Natural killer cell treated with Interleukin-12 subunit alpha and Interleukin-12 subunit beta and Interleukin-15 and Interleukin-18, amount 100 ng/mL, for 72 hours (primary cell): ENCODE measurements around the gene MBNL1. TPM values are rescaled to one million over a fixed set of nuclear protein-coding genes. Genes with fewer than 3 reads are reported as not detected.

Experiments used
- ATAC-seq, 2 donors: fragments of 150-1000 bp; cut with Tn5 transposase in 1 of 2; sonication (Bioruptor Pico), chemical (Tn5 transposase) in 1 of 2; 2 replicates each; pipeline ENCODE4 v1.10.0; 2021
- DNase-seq: peaks from one replicate; pipeline ENCODE4 v3.0.0; 2022; ENCODE audit warnings: low spot score
- H3K27ac Mint-ChIP-seq, 2 donors: 1 replicate in 1 of 2; 2 replicates in 1 of 2; pipeline ENCODE4 v1.8.0; 2022; ENCODE audit warnings: mixed read lengths in 2 of 2, mild to moderate bottlenecking in 1 of 2, moderate library complexity in 1 of 2
- H3K27me3 Mint-ChIP-seq, 2 donors: 1 replicate in 1 of 2; 2 replicates in 1 of 2; pipeline ENCODE4 v1.8.0; 2022; ENCODE audit warnings: mixed read lengths in 2 of 2
- H3K36me3 Mint-ChIP-seq: one replicate; pipeline ENCODE4 v1.8.0; 2022; ENCODE audit warnings: mixed read lengths
- H3K4me1 Mint-ChIP-seq, 2 donors: 1 replicate in 1 of 2; 2 replicates in 1 of 2; pipeline ENCODE4 v1.8.0; 2022; ENCODE audit warnings: low read depth in 2 of 2, mixed read lengths in 2 of 2, mild to moderate bottlenecking in 1 of 2
- H3K4me3 Mint-ChIP-seq: one replicate; pipeline ENCODE4 v1.8.0; 2022; ENCODE audit warnings: mixed read lengths
- H3K9me3 Mint-ChIP-seq: 2 replicates; pipeline ENCODE4 v1.8.0; 2022; ENCODE audit warnings: mixed read lengths
- total RNA-seq, 2 donors: library from RNA; stranded (reverse); gene quantifications; one replicate each; pipeline ENCODE4 v1.2.3, GENCODE V29; 2022

The MBNL1 gene
- total RNA-seq, 2 donors from 2014 or later = 353 to 509 TPM

DNA sequence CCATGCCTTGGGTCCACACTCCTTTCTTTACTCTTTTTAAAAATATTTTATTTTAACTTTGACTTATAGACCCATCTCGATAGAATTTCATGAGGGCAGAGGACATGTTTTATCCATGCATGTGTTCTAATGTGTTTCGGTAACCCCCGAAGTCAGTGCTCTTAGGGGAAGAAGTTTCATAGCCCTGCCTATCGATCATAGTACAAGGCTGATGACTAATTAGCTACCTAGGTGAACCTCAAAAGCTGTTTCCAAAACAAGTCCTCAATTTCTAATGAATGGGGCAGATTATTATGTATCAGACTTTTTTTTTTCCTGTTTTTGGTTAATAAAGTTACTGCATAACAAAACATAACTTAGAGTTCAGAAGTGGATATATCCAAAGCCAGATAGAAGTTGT, 82.0 kb downstream of the MBNL1 start:
- Mint-ChIP-seq H3K4me3 (no peak overlapping the region), H3K4me1 (peaks cover 20 to 30% of the 10 kb centered on the region in 2 donors), H3K27me3 (no peaks in the 10 kb centered on the region), H3K36me3 (peaks cover 8% of the 10 kb centered on the region), H3K27ac (no peak overlapping the region), H3K9me3 (no peaks in the 10 kb centered on the region)
- ATAC-seq (no peak), DNase-seq (no peak)

DNA sequence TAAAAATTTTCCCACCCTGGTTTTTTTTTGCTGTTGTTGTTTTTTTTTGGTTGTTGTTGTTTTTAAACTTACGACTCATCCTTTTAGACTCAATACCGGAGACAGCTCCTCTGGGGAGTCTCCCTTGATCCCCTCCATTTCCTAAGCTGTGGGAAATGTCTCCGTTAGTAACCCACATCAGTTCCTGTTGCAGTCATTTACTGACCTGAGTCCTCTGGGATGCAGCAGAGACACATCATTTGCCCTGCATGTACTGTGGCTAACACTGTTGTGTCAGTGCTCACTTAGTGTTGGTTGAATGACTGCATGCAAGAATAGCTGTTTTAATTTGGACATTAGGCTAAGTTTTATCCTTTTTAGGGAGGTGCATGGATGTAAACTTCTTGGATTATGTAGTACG, 83.8 kb downstream of the MBNL1 start:
- DNase-seq = no peak
- Mint-ChIP-seq H3K4me3 (peak overlapping the region; percentile 42), H3K27me3 (no peaks in the 10 kb centered on the region), H3K4me1 (peaks cover 25 to 41% of the 10 kb centered on the region in 2 donors), H3K27ac (peak overlapping the region; percentile 74 to 94), H3K9me3 (no peaks in the 10 kb centered on the region), H3K36me3 (peaks cover 7% of the 10 kb centered on the region)
- peak; percentile 82 for ATAC-seq

DNA sequence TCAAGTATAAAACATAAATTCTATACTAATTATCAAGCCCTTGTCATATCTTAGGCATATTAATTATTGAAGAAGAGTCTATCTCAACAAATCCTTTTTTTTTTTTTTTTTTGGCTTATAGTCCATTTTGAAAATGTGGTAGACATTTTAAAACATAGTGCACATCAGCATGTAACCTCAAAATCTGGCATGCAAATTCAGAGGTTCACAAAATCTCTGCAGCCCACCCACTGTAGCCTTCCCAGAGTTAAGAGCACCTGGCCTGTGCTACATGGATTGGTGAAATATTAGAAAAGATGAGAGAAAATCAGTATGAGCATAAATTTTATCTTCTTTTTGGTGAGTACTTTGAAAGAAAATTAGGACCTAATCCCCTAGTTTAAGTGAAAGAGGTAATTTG, 84.8 kb downstream of the MBNL1 start:
- H3K27me3 Mint-ChIP-seq = no peaks in the 10 kb centered on the region
- H3K36me3 Mint-ChIP-seq = peaks cover 12% of the 10 kb centered on the region
- H3K27ac Mint-ChIP-seq = peak overlapping the region; percentile 74 to 94
- ATAC-seq (no peak), DNase-seq (no peak)
- H3K4me3 Mint-ChIP-seq = no peak overlapping the region
- H3K9me3 Mint-ChIP-seq = no peaks in the 10 kb centered on the region
- H3K4me1 Mint-ChIP-seq = peaks cover 33 to 49% of the 10 kb centered on the region in 2 donors

- Mint-ChIP-seq H3K4me1 (peaks cover 44 to 67% of the 10 kb centered on the region in 2 donors), H3K27me3 (no peaks in the 10 kb centered on the region), H3K36me3 (peaks cover 13% of the 10 kb centered on the region), H3K9me3 (peaks cover under 1% of the 10 kb centered on the region), H3K27ac (peak overlapping the region; percentile 21 to 79), H3K4me3 (peak overlapping the region; percentile 67)
- DNase-seq (no peak), ATAC-seq (no peak)
Measured at GRCh38 chr3:152355744-152356665, 87.3 kb downstream of the MBNL1 start.

DNA sequence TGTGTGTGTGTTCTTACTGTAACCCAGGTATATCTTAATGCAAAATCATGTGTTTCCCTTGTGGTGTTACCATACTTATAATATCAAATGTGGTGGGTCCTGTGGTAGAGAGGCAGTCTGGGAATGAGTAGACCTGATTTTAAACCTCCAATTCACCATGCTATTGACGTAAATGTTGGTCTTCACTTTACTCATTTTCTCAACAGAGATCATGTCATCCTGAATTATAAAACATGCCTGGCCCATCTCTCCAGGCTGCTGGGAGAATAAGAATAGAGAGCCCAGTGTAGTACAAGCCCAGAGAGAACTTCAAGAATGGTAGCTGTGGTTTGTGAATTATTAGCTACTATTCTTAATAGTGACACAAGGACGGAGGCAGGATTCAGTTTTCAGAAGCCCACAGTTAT, 88.1 kb downstream of the MBNL1 start:
- peak overlapping the region; percentile 67 for H3K4me3 Mint-ChIP-seq
- peak overlapping the region; percentile 21 to 79 for H3K27ac Mint-ChIP-seq
- ATAC-seq (peak; percentile 69 to 87), DNase-seq (no peak)
- H3K4me1 Mint-ChIP-seq = peaks cover 45 to 76% of the 10 kb centered on the region in 2 donors
- H3K27me3 Mint-ChIP-seq = no peaks in the 10 kb centered on the region
- peaks cover 18% of the 10 kb centered on the region for H3K36me3 Mint-ChIP-seq
- H3K9me3 Mint-ChIP-seq = peaks cover 4% of the 10 kb centered on the region

DNA sequence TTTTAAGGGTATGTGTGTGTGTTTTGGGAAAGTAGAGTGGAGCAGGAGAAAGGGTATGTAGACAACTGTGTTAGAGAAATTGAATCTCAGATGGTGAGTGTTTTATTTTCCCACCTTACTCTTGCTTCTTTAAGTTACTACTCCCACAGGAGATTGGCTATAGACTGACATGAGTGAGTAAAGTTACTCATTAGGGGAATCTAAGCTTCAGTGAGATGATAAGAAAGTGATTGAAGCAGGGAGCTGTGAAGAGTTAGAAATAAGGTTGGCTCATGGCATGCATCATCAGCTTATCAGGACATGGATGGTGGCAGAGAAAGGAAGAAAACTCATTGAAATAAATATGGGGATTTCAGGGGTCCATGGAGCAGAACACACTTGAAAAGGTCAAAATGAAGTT, 88.9 kb downstream of the MBNL1 start:
- Mint-ChIP-seq H3K36me3 (peaks cover 15% of the 10 kb centered on the region), H3K27me3 (no peaks in the 10 kb centered on the region), H3K9me3 (peaks cover 4% of the 10 kb centered on the region), H3K4me3 (peak overlapping the region; percentile 67), H3K4me1 (peaks cover 47 to 78% of the 10 kb centered on the region in 2 donors), H3K27ac (peak overlapping the region; percentile 21 to 79)
- ATAC-seq = peak in 1 of 2 donors; percentile 47
- no peak for DNase-seq

GRCh38 chr3:152359385-152360248, 90.9 kb downstream of the MBNL1 start:
- DNase-seq (no peak), ATAC-seq (no peak)
- peak overlapping the region; percentile 4 for H3K4me3 Mint-ChIP-seq
- peaks cover 53 to 80% of the 10 kb centered on the region in 2 donors for H3K4me1 Mint-ChIP-seq
- no peaks in the 10 kb centered on the region for H3K27me3 Mint-ChIP-seq
- H3K27ac Mint-ChIP-seq = peak overlapping the region; percentile 31 to 66
- H3K36me3 Mint-ChIP-seq = peaks cover 13% of the 10 kb centered on the region
- peaks cover 4% of the 10 kb centered on the region for H3K9me3 Mint-ChIP-seq

- Mint-ChIP-seq H3K27me3 (no peaks in the 10 kb centered on the region), H3K4me1 (peaks cover 57 to 79% of the 10 kb centered on the region in 2 donors), H3K4me3 (peak overlapping the region; percentile 4), H3K9me3 (peaks cover 4% of the 10 kb centered on the region), H3K27ac (peak overlapping the region; percentile 31 to 66), H3K36me3 (peaks cover 13% of the 10 kb centered on the region)
- DNase-seq = no peak
- ATAC-seq = no peak
Measured at GRCh38 chr3:152360302-152360701, 91.6 kb downstream of the MBNL1 start.

GRCh38 chr3:152360966-152361365, 92.2 kb downstream of the MBNL1 start:
- Mint-ChIP-seq H3K9me3 (peaks cover 4% of the 10 kb centered on the region), H3K27me3 (no peaks in the 10 kb centered on the region), H3K4me3 (peak overlapping the region; percentile 17), H3K27ac (peak overlapping the region; percentile 66 to 72), H3K36me3 (peaks cover 13% of the 10 kb centered on the region), H3K4me1 (peaks cover 57 to 74% of the 10 kb centered on the region in 2 donors)
- DNase-seq = no peak
- no peak for ATAC-seq

DNA sequence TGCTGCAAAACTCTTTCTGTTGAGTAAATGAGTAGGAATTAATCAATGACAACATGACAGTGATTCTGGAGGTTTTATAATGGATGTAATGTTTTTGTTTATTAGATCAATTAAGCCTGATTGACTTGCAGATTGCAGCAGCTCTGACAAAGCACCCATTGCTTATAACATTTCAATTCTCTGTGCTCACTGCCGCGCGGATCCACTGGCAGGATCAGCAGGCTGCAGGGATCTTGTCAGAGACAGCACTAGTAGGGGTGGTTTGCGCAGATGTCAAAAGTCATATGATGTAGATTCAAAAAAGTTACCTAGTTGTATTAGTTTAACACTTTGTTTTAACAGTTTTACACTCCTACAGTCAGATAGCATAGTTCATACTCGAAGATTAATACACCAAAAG, 93.4 kb downstream of the MBNL1 start:
- Mint-ChIP-seq H3K36me3 (peaks cover 15% of the 10 kb centered on the region), H3K4me1 (peaks cover 55 to 72% of the 10 kb centered on the region in 2 donors), H3K4me3 (no peak overlapping the region), H3K9me3 (peaks cover 4% of the 10 kb centered on the region), H3K27ac (peak overlapping the region; percentile 66 to 72), H3K27me3 (no peaks in the 10 kb centered on the region)
- ATAC-seq = no peak
- no peak for DNase-seq

DNA sequence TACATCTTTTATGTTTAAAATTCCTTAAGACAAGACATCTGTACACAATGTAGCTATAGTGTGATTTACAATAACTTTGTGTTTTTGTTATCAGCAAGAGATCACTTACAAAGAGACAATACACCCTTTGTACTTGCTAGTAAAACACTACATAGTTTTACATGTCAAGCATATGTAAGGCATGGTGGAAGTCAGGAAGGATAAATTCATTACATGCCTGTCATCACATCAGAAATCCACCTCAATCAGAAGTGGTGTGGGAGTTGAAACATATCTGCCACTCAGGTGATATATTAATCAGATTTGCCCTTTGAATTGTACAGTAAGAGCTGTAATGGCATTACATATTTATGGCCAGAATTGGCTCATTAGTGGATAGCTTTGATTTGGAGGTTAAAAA, 95.5 kb downstream of the MBNL1 start:
- no peak overlapping the region for H3K4me3 Mint-ChIP-seq
- H3K4me1 Mint-ChIP-seq = peaks cover 65 to 78% of the 10 kb centered on the region in 2 donors
- H3K27ac Mint-ChIP-seq = peak overlapping the region; percentile 59 to 82
- no peaks in the 10 kb centered on the region for H3K27me3 Mint-ChIP-seq
- peaks cover 8% of the 10 kb centered on the region for H3K9me3 Mint-ChIP-seq
- no peak for ATAC-seq
- peaks cover 21% of the 10 kb centered on the region for H3K36me3 Mint-ChIP-seq
- no peak for DNase-seq

DNA sequence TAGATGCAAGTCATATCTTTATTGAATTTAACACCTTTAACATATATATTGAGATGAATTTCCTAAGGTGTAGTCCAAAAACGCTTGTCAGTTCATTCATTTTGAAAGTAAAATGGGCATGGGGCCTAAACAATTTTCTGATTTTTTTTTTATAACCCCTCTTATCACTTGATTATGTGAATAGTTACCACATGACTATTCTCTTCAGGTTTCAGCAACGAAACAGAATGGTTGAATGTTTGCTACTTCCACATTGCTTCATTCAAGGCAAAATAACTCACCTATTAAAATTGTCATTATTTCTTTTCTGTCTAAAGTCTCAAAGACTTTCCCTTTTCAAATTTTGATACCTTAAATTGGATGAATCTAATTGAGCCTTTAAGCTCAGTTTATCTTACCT, 96.4 kb downstream of the MBNL1 start:
- H3K9me3 Mint-ChIP-seq = peaks cover 12% of the 10 kb centered on the region
- ATAC-seq (no peak), DNase-seq (no peak)
- peak overlapping the region; percentile 59 to 82 for H3K27ac Mint-ChIP-seq
- no peak overlapping the region for H3K4me3 Mint-ChIP-seq
- peaks cover 27% of the 10 kb centered on the region for H3K36me3 Mint-ChIP-seq
- no peaks in the 10 kb centered on the region for H3K27me3 Mint-ChIP-seq
- peaks cover 69 to 78% of the 10 kb centered on the region in 2 donors for H3K4me1 Mint-ChIP-seq

DNA sequence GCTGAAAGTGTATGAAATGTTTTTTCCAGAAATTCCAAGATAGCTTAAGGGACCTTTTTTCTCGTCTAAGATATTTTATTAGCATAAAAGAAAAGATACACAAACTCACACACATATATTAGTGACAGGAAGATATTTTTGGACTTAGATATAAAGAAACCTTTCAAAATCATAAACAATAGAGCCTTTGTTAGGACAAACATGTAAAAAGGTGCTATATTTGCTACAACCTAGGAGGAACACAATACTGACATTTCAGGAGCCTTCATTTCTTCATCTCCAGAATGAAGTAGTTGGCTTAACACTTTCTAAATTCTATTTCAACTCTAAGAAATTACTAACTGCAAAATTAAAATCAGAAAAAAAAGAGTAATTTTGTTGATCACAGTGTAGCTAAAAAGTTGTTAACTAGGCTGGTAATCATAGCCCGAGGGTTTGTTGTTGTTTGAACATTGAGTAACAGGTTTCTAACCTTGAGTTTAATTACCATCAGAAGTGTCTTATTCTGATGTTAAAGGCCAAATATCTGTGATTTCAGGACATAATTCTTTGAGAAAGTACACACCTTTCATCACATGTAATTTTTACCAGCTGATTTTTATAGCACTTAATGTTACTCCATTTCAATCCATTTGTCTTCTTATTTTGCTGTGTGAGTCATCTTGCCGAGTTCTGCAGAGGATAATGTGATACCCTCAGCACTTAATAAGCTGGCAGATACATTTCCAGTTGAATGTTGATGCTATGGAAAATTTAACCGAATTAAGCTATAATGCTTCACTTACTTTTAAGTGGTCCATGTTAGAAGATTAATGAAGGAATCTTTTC, 97.3 kb downstream of the MBNL1 start:
- no peaks in the 10 kb centered on the region for H3K27me3 Mint-ChIP-seq
- H3K4me3 Mint-ChIP-seq = no peak overlapping the region
- ATAC-seq = no peak
- H3K9me3 Mint-ChIP-seq = peaks cover 12% of the 10 kb centered on the region
- H3K27ac Mint-ChIP-seq = peak overlapping the region in 1 of 2 donors; percentile 82
- H3K36me3 Mint-ChIP-seq = peaks cover 32% of the 10 kb centered on the region
- peaks cover 73 to 80% of the 10 kb centered on the region in 2 donors for H3K4me1 Mint-ChIP-seq
- DNase-seq = no peak
